Epithelial cell of esophagus (primary cell): ENCODE results near the gene UQCC2.

Experiments used
- DNase-seq: peaks from one replicate; pipeline ENCODE4 v3.0.0; 2010; ENCODE audit warnings: low read depth
- H3K4me3 ChIP-seq: 2 replicates; pipeline ENCODE4 v1.5.1; 2011; ENCODE audit warnings: mild to moderate bottlenecking, low read length, control low read depth
- TF ChIP-seq, protein P1 (sequence below): IDR thresholded peaks from 2 replicates; pipeline ENCODE4 v1.5.1; 2011; ENCODE audit warnings: low read depth, mild to moderate bottlenecking, low read length, control low read depth, inconsistent platforms; ENCODE audit not compliant: insufficient read depth; ENCODE audit errors: missing control alignments

UQCC2 gene

DNA sequence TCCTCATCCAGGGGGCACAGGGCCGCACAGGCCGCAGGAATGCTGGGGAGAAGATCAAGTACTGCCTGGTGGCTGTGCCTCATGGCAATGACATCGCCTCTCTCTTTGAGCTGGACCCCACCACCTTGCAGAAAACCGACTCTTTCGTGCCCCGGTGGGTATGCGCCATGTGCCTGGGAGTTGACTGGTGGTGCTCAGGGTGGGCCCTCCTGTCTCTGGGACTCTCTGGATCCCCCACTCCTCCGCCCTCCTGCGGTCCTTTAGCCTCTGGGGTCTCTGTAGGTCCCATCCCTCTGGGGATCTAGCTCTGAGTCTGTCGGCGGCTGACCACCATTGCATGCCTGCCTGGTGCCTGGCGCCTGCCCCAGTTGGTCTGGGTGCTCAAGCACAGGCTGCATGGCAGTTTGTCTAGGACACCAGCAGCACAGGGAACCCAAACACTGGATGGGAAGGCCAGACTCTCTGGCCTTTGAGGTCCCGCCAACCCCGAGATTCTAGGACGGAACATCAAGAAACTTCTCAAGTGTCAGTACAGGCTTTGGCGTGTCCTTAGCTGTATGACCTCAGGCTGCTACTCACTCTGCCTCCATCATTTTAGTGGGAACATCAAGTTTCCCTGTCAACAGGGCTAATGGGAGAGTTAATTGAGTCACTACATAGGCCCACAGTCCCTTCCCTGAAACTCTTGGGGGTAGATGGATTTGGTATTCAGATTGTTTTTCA is 47.6 kb downstream of the UQCC2 start:
- TF ChIP-seq, protein P1, sequence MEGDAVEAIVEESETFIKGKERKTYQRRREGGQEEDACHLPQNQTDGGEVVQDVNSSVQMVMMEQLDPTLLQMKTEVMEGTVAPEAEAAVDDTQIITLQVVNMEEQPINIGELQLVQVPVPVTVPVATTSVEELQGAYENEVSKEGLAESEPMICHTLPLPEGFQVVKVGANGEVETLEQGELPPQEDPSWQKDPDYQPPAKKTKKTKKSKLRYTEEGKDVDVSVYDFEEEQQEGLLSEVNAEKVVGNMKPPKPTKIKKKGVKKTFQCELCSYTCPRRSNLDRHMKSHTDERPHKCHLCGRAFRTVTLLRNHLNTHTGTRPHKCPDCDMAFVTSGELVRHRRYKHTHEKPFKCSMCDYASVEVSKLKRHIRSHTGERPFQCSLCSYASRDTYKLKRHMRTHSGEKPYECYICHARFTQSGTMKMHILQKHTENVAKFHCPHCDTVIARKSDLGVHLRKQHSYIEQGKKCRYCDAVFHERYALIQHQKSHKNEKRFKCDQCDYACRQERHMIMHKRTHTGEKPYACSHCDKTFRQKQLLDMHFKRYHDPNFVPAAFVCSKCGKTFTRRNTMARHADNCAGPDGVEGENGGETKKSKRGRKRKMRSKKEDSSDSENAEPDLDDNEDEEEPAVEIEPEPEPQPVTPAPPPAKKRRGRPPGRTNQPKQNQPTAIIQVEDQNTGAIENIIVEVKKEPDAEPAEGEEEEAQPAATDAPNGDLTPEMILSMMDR = no peak
- H3K4me3 ChIP-seq = no peak overlapping the region
- DNase-seq = no peak

GRCh38 chr6:33663028-33663427 is 48.5 kb downstream of the UQCC2 start:
- DNase-seq = peak; percentile 45
- TF ChIP-seq, protein P1 = no peak

DNA sequence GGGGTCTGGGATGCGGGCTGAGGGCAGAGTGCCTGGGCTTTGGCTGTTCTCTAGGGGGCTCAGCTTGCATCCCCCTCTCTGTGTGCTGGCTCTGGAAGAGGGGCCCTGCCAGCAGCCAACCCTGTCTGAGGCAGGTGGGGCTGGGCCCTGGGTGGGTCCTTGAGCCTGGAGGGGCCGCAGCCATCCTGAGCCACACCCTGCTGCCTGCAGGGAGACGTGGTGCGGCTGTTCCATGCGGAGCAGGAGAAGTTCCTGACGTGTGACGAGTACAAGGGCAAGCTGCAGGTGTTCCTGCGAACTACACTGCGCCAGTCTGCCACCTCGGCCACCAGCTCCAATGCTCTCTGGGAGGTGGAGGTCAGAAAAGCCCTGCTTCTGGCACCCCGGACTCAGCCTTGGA is 49.2 kb downstream of the UQCC2 start:
- TF ChIP-seq, protein P1 = no peak
- DNase-seq = no peak
- no peak overlapping the region for H3K4me3 ChIP-seq

More at GRCh38 chr6:33663028-33663427, 48.5 kb downstream of the UQCC2 start:
- H3K4me3 ChIP-seq = no peak overlapping the region

DNA sequence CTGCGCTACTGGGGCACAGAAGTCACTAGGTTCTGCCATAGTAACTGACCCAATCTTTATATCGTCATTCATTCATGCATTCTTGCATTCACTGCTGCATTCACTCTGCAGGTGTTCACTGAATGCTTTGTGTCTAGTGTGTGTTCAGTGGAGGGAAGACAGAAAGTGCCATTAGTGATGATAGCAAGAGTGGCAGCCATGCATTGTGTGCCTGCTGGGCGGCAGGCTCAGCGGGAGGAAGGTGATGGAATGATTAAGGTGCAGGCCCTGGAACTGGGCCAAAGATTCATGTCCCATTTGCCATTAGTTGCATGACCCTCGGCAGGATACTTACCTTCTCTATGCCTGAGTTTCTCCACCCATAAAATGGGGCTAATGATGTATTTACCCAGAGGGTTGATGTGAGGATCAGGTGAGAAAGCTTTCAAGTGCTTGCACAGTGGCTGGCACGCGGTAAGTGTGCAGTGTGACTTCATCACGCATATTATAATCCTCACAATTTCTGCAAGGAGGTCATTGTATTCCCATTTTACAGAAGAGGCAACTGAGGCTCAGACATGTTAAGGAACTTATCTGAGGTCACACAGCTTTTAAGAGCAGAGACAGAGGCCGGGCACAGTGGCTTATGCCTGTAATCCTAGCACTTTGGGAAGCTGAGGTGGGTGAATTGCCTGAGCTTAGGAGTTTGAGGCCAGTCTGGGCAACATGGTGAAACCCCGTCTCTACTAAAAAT is 50.2 kb downstream of the UQCC2 start:
- no peak for DNase-seq
- H3K4me3 ChIP-seq = no peak overlapping the region
- TF ChIP-seq, protein P1 = no peak

GRCh38 chr6:33659986-33660385 is 51.5 kb downstream of the UQCC2 start:
- H3K4me3 ChIP-seq = no peak overlapping the region
- TF ChIP-seq, protein P1 = no peak
- DNase-seq = no peak

DNA sequence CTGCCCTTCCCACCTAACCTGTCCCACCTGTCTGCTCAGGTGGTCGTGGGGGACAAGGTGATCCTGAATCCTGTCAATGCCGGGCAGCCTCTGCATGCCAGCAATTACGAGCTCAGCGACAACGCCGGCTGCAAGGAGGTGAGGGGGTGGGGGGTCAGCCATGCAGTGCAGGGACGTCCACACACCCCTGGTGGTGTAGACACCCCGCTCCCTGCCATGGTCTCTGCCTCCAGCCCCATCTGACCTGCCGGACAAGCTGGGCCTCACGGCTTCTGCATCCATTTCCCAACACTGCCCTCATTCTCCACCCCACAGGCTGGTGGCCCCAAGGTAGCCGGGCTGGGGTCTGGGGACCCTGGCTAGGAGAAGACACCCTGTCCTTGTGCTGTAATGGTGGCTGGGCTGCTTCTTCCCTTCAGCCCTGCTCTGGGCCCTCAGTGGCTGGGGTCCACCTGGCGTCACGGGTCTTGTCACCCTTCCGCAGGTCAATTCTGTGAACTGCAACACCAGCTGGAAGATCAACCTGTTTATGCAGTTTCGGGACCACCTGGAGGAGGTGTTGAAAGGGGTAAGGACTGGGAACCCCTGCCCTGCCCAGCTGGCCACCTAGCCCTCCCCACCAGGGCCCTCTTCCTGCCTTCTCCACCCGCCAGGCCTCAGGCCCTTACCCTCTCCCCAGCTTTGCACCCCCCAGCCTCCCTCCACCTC is 52.4 kb downstream of the UQCC2 start:
- no peak for DNase-seq
- TF ChIP-seq, protein P1 = no peak
- no peak overlapping the region for H3K4me3 ChIP-seq
